Bronchial epithelial cell (primary cell): ENCODE measurements around the gene COL20A1. TPM values are rescaled to one million over a fixed set of nuclear protein-coding genes. Genes with fewer than 3 reads are reported as not detected.
A peak's percentile ranks its signal among the peaks of the same experiment; 100 is the strongest.

Experiments used
- DNase-seq: peaks from one replicate; pipeline ENCODE4 v3.0.0-alpha.2; 2010; ENCODE audit warnings: low read depth
- FAIRE-seq: peaks from 2 replicates; lab custom pipeline; 2011; peaks lifted over from hg19 to GRCh38; lab: Jason Lieb, UNC
- H3K27me3 ChIP-seq: 2 replicates; pipeline ENCODE4 v1.5.1; 2011; ENCODE audit warnings: low read length; ENCODE audit not compliant: control insufficient read depth, insufficient read depth
- H3K36me3 ChIP-seq: 2 replicates; pipeline ENCODE4 v1.5.1; 2011; ENCODE audit warnings: low read length; ENCODE audit not compliant: control insufficient read depth, insufficient read depth
- H3K4me3 ChIP-seq: 2 replicates; pipeline ENCODE4 v1.5.1; 2011; ENCODE audit warnings: mild to moderate bottlenecking, low read depth, low read length, control low read depth
- total RNA-seq: library from RNA; depleted of rRNA; stranded (reverse); fragments of >200 nt; gene quantifications from 2 replicates; pipeline ENCODE4 v1.2.1, GENCODE V29; 2014
- TF ChIP-seq, protein P1 (sequence below): IDR thresholded peaks from 2 replicates; pipeline ENCODE4 v1.5.1; 2011; ENCODE audit warnings: mild to moderate bottlenecking, moderate library complexity, low read length, control low read depth, inconsistent platforms; ENCODE audit not compliant: insufficient read depth, severe bottlenecking

COL20A1 gene
- total RNA-seq, 1 donor from 2014 or later = not detected

DNA sequence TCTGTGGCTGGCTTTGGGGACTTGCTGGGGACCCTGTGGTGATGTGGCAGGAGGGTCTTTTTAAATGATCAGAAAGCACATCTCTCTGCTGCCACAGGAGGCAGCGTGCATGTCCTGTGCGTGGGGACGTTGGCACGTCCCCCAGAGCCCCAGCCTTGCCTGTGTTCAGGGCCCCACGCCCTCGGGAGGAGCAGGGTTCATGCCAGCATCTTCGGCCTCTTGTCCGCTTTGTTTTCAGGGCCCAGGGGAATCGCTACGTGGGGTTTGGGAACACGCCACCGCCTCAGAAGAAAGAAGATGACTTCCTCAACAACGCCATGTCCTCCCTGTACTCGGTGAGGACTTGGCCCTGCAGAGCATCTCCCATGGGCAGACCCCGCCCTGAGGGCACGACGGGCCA, 14.3 kb upstream of the COL20A1 start:
- no peak for DNase-seq
- Histone ChIP-seq H3K36me3 (peaks cover 37% of the 10 kb centered on the region), H3K4me3 (no peak overlapping the region), H3K27me3 (no peaks in the 10 kb centered on the region)
- TF ChIP-seq, protein P1, sequence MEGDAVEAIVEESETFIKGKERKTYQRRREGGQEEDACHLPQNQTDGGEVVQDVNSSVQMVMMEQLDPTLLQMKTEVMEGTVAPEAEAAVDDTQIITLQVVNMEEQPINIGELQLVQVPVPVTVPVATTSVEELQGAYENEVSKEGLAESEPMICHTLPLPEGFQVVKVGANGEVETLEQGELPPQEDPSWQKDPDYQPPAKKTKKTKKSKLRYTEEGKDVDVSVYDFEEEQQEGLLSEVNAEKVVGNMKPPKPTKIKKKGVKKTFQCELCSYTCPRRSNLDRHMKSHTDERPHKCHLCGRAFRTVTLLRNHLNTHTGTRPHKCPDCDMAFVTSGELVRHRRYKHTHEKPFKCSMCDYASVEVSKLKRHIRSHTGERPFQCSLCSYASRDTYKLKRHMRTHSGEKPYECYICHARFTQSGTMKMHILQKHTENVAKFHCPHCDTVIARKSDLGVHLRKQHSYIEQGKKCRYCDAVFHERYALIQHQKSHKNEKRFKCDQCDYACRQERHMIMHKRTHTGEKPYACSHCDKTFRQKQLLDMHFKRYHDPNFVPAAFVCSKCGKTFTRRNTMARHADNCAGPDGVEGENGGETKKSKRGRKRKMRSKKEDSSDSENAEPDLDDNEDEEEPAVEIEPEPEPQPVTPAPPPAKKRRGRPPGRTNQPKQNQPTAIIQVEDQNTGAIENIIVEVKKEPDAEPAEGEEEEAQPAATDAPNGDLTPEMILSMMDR = no peak
- FAIRE-seq = no peak

DNA sequence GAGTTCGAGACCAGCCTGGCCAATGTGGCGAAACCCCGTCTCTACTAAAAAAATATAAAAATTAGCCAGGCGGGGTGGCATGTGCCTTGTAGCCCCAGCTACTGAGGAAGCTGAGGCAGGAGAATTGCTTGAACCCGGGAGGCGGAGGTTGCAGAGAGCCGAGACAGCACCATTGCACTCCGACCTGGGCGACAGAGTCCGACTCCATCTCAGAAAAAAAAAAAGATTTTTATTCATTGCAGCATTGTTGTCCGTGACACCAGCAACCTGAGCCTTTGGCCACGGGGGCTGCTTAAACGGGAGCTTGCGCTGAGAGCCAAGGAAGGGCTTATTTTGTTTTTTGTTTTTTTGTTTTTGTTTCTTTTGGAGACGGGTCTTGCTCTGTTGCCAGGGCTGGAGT, 13.1 kb upstream of the COL20A1 start:
- Histone ChIP-seq H3K36me3 (peaks cover 39% of the 10 kb centered on the region), H3K27me3 (no peaks in the 10 kb centered on the region), H3K4me3 (no peak overlapping the region)
- TF ChIP-seq, protein P1 = no peak
- DNase-seq = no peak
- no peak for FAIRE-seq

DNA sequence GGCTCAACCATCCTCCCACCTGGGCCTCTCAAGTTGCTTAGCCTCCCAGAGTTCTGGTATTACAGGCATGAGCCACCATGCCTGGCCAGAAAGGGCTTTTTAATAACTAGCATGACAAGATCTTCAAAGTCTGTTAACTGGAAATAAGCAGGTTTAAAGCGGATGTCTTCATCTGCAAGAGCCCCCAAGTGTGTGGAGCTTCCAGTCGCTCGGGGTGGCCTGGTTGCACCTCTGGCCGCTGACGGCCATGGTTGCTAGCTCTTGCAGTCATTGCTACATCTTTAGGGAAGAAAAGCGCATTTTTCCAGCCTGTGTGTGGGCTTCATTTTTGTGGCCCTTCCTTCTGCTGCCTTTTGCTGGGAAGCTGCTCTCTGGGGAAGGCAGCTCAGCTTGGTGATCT, 12.6 kb upstream of the COL20A1 start:
- no peak for DNase-seq
- H3K27me3 ChIP-seq = no peaks in the 10 kb centered on the region
- H3K4me3 ChIP-seq = no peak overlapping the region
- TF ChIP-seq, protein P1 = no peak
- H3K36me3 ChIP-seq = peaks cover 41% of the 10 kb centered on the region
- FAIRE-seq = no peak

GRCh38 chr20:63280929-63281545, 11.9 kb upstream of the COL20A1 start:
- DNase-seq (no peak), FAIRE-seq (no peak)
- Histone ChIP-seq H3K27me3 (no peaks in the 10 kb centered on the region), H3K4me3 (no peak overlapping the region), H3K36me3 (peaks cover 42% of the 10 kb centered on the region)
- TF ChIP-seq, protein P1 = peak; percentile 34

DNA sequence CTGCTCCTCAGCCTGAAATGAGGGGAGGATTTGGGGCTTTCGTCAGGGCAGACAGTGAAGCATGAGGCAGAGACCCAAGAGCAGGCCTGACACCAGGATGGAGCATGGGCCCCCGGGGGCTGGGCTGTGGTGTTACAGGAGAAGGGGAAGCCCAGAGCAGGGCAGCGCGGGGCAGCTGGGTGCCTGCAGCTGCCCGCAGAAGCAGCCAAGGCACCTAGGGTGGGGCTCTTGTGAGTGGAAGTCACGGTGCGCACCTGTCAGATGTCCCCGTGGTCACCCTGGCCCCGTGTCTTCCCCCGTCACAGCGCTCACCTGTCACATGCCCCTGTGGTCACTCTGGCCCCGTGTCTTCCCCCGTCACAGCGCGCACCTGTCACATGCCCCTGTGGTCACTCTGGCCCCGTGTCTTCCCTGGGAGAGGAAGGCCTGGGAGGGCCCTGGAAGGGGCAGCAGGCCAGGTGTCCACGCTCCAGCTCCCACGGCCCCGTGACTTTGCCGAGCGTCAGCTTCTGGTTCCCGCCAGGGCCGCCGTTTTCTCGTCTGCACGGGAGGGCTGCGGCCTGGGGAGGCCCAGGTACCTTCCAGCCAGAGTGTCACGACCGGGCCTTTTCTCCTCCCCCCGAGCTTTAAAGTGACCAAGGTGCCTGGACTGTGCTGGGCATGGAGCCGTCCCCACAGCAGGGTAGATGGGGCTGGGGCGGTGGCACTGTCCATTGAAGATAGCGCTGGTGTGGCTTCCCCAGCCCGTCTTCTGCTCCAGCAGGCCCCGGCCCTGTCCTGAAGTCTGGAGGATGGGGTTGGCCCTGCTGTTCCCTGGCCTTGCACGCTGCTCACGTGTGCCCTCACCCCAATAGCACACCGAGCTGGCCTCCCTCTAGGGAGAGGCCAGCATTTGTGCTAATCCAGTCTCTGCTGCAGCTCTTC, 11.0 kb upstream of the COL20A1 start:
- peaks cover 38% of the 10 kb centered on the region for H3K36me3 ChIP-seq
- H3K27me3 ChIP-seq = no peaks in the 10 kb centered on the region
- H3K4me3 ChIP-seq = no peak overlapping the region
- TF ChIP-seq, protein P1 = no peak
- no peak for DNase-seq
- FAIRE-seq = no peak
